ENCODE data around the gene CLSTN1. TPM values are rescaled to one million over a fixed set of nuclear protein-coding genes. Genes with fewer than 3 reads are reported as not detected.

CLSTN1 gene
- total RNA-seq, 3 donors from 2014 or later (not counting 1 experiment from before 2014, with no cell fraction given) = 83.1 to 114 (median 94.5) TPM

DNA sequence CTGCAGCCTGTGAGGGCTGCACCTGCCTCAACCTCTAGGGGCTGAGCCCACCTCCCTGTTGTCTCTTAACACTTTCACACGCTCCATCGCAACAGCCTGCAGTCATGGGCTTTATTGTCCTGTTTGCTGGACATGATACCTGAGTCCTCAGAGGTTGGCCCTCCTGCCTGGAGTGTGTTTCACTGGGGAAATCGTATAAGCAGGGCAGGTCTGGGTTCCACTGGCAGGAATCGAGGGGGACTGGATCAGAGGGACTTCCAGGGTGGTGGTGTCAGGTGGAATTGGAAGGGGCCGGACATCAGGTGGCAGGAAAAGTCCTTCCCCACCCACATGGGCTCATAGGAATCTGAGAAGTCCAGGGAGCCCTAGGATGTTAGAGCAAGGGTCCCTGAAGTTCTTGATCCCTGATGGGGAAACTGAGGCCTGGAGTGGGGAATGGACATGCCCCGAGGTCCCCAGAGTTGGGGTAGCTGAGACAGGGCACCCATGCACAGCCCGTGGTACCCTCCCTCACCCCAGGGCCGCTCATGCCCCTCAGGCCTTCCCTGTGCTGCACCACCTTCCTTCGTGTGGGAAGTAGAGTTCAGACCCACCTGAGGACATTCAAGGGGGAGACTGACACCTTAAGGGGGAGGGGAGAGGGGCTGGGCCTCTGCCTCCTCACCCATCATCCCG is 105.6 kb downstream of the CLSTN1 start:
- ATAC-seq = no peak
- H3K9me3 Mint-ChIP-seq = no peaks in the 10 kb centered on the region
- intact Hi-C loops (cut with micrococcal nuclease) = loop anchor here (1.0 kb wide), 1 partner anchor 66 kb away; no protein-coding TSS in a partner anchor
- peak overlapping the region; percentile 89 for H3K4me3 Mint-ChIP-seq
- no peaks in the 10 kb centered on the region for H3K36me3 Mint-ChIP-seq
- peak overlapping the region; percentile 2 for H3K4me3 ChIP-seq (ENCODE audit: low read length)
- H3K27me3 Mint-ChIP-seq (ENCODE audit: low read depth in 2 of 2) = no peaks in the 10 kb centered on the region
- no peak for DNase-seq
- no peaks in the 10 kb centered on the region for H3K9me3 ChIP-seq (ENCODE audit: control insufficient read depth, insufficient read depth, low read length)
- WGBS (ENCODE audit: insufficient coverage) = 52% methylated on average over 7 of the region's 10 CpGs
- TF ChIP-seq, protein P1, sequence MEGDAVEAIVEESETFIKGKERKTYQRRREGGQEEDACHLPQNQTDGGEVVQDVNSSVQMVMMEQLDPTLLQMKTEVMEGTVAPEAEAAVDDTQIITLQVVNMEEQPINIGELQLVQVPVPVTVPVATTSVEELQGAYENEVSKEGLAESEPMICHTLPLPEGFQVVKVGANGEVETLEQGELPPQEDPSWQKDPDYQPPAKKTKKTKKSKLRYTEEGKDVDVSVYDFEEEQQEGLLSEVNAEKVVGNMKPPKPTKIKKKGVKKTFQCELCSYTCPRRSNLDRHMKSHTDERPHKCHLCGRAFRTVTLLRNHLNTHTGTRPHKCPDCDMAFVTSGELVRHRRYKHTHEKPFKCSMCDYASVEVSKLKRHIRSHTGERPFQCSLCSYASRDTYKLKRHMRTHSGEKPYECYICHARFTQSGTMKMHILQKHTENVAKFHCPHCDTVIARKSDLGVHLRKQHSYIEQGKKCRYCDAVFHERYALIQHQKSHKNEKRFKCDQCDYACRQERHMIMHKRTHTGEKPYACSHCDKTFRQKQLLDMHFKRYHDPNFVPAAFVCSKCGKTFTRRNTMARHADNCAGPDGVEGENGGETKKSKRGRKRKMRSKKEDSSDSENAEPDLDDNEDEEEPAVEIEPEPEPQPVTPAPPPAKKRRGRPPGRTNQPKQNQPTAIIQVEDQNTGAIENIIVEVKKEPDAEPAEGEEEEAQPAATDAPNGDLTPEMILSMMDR (IDR thresholded peaks at IDR 0.05) = no peak
- H3K27me3 ChIP-seq (ENCODE audit: control insufficient read depth, insufficient read depth, low read length) = no peaks in the 10 kb centered on the region
- peak overlapping the region; percentile 74 for H3K27ac ChIP-seq (ENCODE audit: low read length)
- peak overlapping the region; percentile 96 to 100 for H3K27ac Mint-ChIP-seq
- peaks cover 89% of the 10 kb centered on the region for H3K4me1 ChIP-seq (ENCODE audit: control insufficient read depth, insufficient read depth, low read length)
- H3K36me3 ChIP-seq (ENCODE audit: control insufficient read depth, insufficient read depth, low read length) = peaks cover 79% of the 10 kb centered on the region
- H3K4me1 Mint-ChIP-seq = peaks cover 32 to 41% of the 10 kb centered on the region in 2 donors

DNA sequence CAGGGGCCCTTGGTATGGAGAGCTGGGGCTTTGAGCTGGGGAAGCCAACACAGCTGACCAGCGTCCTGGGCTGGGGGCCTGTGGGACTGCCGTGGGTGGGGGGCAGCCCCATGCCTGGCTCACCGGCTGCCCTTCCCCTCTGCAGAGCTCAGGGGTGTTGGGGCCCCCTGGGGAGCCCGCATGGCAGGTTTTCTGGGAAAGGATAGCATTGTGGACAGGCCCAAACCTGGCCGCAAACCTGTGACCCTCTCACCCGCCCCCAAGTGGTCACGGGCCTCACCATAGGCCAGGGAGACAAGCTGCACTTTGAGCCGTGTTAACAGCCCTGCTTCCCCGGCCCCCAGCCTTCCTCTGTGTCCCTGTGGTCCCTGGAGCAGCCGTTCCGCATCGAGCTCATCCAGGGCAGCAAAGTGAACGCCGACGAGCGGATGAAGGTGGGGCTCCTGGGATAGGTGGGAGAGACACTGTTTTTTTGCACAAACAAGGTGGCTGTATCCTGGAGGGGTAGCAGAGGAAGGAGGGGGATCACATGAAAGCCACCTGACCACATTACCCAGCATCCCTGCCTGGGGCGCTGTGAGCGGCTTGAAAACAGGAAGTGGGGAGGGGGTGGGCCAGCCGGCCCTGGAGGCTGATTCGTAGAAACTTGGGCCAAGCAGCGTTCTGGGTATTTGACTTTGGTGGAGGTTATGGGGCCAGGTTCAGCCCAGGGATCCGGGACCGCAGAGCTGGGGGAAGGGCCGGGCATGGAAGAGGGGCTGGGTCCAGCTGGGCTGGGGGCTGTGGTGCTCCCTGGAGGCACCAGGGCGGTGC is 106.4 kb downstream of the CLSTN1 start:
- Mint-ChIP-seq H3K27ac (peak overlapping the region; percentile 96 to 100), H3K27me3 (ENCODE audit: low read depth in 2 of 2) (no peaks in the 10 kb centered on the region), H3K4me1 (peaks cover 32 to 44% of the 10 kb centered on the region in 2 donors), H3K9me3 (no peaks in the 10 kb centered on the region), H3K4me3 (peak overlapping the region; percentile 89), H3K36me3 (no peaks in the 10 kb centered on the region)
- intact Hi-C loops (cut with micrococcal nuclease) = loop anchor here (1.0 to 2.0 kb wide), 2 partner anchors 65 to 89 kb away; no protein-coding TSS in a partner anchor
- H3K4me3 ChIP-seq (ENCODE audit: low read length) = peak overlapping the region; percentile 38
- no peaks in the 10 kb centered on the region for H3K27me3 ChIP-seq (ENCODE audit: control insufficient read depth, insufficient read depth, low read length)
- H3K36me3 ChIP-seq (ENCODE audit: control insufficient read depth, insufficient read depth, low read length) = peaks cover 76% of the 10 kb centered on the region
- DNase-seq (peak; percentile 80 to 95), ATAC-seq (peak; percentile 83 to 94 (median 91))
- 2% methylated on average over 25 of the region's 25 CpGs for WGBS (ENCODE audit: insufficient coverage)
- no peaks in the 10 kb centered on the region for H3K9me3 ChIP-seq (ENCODE audit: control insufficient read depth, insufficient read depth, low read length)
- H3K4me1 ChIP-seq (ENCODE audit: control insufficient read depth, insufficient read depth, low read length) = peaks cover 96% of the 10 kb centered on the region
- H3K27ac ChIP-seq (ENCODE audit: low read length) = peak overlapping the region; percentile 74
- TF ChIP-seq, protein P1 (IDR thresholded peaks at IDR 0.05) = no peak

DNA sequence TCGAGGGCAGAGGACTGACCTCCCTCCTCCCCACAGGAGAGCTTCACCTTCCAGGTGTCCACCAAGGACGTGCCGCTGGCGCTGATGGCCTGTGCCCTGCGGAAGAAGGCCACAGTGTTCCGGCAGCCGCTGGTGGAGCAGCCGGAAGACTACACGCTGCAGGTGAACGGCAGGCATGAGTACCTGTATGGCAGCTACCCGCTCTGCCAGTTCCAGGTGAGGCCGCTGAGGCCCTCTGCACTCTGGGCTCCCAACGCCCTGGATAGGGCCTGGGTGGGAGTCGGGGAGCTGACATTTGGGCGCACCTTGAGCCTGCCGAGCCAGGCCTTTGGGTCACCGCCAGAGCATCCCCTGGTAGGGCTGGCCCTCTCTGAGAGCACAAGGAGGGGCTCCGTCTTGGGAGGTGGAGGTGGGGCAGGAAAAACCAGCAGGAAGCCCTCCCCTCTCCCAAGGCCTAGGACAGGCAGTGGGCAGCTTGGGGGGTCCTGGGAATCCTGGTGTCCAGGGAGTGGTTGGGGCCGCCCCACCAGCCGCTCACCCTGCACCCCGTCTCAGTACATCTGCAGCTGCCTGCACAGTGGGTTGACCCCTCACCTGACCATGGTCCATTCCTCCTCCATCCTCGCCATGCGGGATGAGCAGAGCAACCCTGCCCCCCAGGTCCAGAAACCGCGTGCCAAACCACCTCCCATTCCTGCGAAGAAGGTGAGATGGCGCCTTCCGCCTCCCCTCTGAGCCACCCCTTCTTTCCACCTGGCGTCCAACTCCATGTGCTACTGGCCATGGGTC is 107.2 kb downstream of the CLSTN1 start:
- H3K9me3 ChIP-seq (ENCODE audit: control insufficient read depth, insufficient read depth, low read length) = no peaks in the 10 kb centered on the region
- H3K27me3 ChIP-seq (ENCODE audit: control insufficient read depth, insufficient read depth, low read length) = no peaks in the 10 kb centered on the region
- TF ChIP-seq, protein P1 (IDR thresholded peaks at IDR 0.05) = no peak
- Mint-ChIP-seq H3K4me3 (peak overlapping the region; percentile 89), H3K36me3 (no peaks in the 10 kb centered on the region), H3K27me3 (ENCODE audit: low read depth in 2 of 2) (no peaks in the 10 kb centered on the region), H3K27ac (peak overlapping the region; percentile 96 to 100), H3K9me3 (no peaks in the 10 kb centered on the region), H3K4me1 (peaks cover 34 to 47% of the 10 kb centered on the region in 2 donors)
- peak overlapping the region; percentile 38 for H3K4me3 ChIP-seq (ENCODE audit: low read length)
- H3K4me1 ChIP-seq (ENCODE audit: control insufficient read depth, insufficient read depth, low read length) = peaks cover 97% of the 10 kb centered on the region
- H3K36me3 ChIP-seq (ENCODE audit: control insufficient read depth, insufficient read depth, low read length) = peaks cover 70% of the 10 kb centered on the region
- whole genome bisulfite sequencing (ENCODE audit: insufficient coverage) = 68% methylated on average over 28 of the region's 29 CpGs
- DNase-seq (peak in 1 of 2 donors; percentile 55), ATAC-seq (peak in 1 of 3 donors; percentile 1)
- intact Hi-C loops (cut with micrococcal nuclease) = loop anchor here (2.0 kb wide), 1 partner anchor 88 kb away; no protein-coding TSS in a partner anchor
- peak overlapping the region; percentile 74 for H3K27ac ChIP-seq (ENCODE audit: low read length)

Data from natural killer cell (primary cell).